GM19328 (cell line): ENCODE data around the gene WDR59.
"Not testable (repeated sequence)": the region's sequence is repeated elsewhere in the genome, so short reads cannot be mapped to it uniquely, and the experiment has no call there.

Experiments
- ATAC-seq: cut with Tn5 transposase; IDR thresholded peaks from one replicate; pipeline ENCODE4 v1.9.1; 2021; ENCODE audit warnings: mild to moderate bottlenecking, moderate library complexity; ENCODE audit not compliant: unreplicated experiment

WDR59 gene

DNA sequence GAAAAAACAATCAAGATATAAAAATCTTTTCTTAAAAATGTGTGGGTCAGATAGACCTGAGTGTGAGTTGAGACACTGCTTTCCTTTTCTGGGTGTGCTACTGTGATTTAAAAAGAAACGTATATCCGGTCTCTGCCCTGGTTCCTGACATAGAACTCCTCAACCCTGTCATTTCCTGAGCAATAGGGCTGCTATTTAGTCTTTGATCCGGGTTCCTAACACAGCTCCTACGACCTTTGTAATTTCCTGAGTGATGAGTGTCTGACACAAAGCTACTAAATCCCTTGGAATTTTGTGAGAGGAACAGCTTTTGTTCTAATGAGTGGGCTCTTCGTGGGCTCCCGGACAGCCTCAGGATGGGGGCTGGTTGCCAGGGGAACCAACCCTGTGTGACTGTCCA lies 116.4 kb downstream of the WDR59 start:
- ATAC-seq, result no peak

DNA sequence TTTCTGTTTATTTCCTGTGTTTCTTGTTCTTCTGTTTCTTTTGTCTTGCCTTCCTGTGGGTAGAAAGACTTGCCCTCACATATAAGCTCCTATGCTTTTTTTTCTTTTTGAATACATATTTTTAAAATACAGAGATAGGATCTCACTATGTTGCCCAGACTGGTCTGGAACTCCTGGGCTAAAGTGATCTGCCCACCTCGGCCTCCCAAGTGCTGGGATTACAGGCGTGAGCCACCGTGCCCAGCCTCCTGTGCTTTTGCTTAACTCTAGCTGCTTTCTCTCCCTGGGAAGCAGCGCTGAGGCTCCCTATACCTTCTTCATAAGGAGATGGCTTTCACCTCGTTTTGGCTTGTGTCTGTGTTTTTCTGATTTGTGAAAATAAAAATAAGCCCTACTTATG lies 116.9 kb downstream of the WDR59 start:
- no peak for ATAC-seq

GRCh38 chr16:74867281-74867849 lies 117.6 kb downstream of the WDR59 start:
- no peak for ATAC-seq

- ATAC-seq, result no peak
Observed at GRCh38 chr16:74865922-74866598, 118.9 kb downstream of the WDR59 start.

DNA sequence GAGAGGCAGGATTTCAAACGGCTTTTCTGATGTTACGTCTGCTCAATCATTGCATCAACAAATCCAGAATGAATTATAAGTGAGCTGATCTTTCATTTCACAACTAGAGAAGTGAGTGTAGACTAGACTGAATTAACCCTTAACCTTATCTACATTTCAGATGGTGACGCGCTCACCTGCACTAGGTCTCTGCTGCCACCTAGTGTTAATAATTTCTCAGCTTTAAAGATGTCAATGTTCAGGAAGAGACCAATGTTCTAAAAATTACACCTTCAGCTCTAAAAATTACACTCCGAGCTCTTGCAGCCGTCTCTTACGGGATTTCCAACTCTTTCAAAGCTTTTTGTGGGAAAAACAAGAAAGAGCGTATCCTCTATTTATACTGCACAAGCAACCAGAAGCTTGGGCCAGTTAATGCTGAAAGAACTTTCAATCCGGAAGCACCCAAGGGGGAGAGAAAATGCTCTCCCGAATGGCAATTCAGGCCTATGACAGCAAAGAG lies 122.1 kb downstream of the WDR59 start:
- no peak for ATAC-seq

DNA sequence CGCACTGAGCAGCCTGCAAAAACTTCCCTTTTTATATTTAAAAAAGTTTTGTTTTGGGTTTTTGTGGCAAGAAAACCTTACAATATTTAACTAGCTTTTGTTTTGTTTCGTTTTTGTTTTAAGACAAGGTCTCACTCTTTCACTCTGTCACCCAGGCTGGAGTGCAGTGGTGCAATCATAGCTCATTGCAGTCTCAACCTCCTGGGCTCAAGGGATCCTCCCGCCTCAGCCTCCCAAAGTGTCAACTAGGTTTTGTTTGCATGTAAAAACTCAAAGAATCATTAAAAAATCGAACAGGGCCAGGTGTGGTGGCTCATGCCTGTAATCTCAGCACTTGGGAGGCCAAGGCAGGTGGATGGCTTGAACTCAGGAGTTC lies 132.4 kb downstream of the WDR59 start:
- no peak for ATAC-seq

- ATAC-seq, result no peak
Observed at GRCh38 chr16:74850027-74850426, 134.9 kb downstream of the WDR59 start.

DNA sequence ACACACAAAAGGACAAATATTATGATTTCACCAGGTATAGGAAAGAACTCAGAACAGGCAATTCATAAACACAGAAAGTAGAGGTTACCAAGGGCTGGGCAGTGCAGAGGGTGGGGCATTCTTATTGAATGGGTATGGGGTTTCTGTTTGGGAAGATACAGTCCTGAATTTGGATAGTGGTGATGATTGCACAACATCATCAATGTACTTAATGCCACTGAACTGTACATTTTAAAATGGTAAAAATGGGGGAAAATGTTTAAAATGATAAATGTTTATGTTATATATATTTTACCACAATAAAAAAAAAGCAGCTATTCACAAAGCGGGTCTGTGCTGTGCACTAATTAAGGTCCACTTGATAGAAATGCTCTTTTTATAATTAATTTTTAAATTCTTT lies 137.7 kb downstream of the WDR59 start:
- no peak for ATAC-seq

DNA sequence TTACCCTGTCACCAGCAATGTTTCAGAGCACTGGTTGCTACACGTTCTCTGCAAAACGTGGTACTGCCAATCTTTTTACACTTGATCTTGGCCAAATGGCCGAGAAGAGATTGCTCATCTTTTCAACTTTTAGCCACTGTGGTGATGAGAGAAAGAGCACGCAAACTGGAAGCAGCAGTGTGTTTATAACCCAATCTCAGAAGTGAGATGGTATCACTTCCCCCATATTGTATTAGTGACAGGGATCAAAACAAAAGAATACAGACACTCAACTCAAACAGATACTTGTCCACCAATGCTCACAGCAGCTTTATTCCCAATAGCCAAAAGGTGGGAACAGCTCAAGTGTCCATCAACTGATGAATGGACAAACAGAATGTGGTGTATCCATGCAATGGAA lies 138.2 kb downstream of the WDR59 start:
- ATAC-seq, result no peak

- ATAC-seq, result no peak
Observed at GRCh38 chr16:74844041-74844980, 140.6 kb downstream of the WDR59 start.

- not testable (repeated sequence) for ATAC-seq
Observed at GRCh38 chr16:74843381-74844035, 141.4 kb downstream of the WDR59 start.

GRCh38 chr16:74842413-74842812 lies 142.5 kb downstream of the WDR59 start:
- ATAC-seq, result no peak

GRCh38 chr16:74841904-74842303 lies 143.0 kb downstream of the WDR59 start:
- no peak for ATAC-seq

DNA sequence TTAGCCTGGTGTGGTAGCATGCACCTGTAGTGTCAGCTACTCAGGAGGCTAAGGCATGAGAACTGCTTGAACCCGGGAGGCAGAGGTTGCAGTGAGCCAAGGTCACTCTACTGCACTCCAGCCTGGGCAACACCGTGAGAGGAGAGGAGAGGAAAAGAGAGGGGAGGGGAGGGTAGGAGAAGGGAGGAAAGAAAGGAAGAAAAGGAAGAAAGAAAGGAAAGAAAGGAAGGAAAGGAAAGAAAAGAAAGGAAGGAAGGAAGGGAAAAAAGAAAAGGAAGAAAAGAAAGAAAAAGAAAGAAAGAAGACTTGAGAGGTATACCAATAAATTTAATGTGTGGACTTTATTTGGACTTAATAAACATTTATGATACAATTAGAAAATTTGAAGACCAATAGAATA lies 143.5 kb downstream of the WDR59 start:
- no peak for ATAC-seq

DNA sequence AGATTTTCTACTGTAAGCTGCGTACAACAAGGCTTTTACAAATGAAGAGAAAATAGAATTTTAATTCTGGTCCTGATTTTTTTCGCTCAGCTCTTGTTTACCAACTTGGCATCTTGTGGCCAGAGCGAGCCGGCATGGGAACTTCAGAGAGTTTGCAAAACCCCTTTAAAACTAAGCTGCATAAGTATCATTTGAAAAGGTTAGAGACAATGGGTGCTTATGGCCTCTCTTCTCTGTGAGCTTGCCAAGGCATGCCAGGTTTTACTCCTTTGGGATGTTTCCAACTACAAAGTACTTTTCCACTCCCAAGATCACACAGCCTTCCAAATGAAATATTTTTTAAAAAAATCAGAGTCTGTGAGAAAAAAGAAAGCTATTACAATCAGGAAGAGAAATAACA lies 147.9 kb downstream of the WDR59 start:
- ATAC-seq, result no peak

DNA sequence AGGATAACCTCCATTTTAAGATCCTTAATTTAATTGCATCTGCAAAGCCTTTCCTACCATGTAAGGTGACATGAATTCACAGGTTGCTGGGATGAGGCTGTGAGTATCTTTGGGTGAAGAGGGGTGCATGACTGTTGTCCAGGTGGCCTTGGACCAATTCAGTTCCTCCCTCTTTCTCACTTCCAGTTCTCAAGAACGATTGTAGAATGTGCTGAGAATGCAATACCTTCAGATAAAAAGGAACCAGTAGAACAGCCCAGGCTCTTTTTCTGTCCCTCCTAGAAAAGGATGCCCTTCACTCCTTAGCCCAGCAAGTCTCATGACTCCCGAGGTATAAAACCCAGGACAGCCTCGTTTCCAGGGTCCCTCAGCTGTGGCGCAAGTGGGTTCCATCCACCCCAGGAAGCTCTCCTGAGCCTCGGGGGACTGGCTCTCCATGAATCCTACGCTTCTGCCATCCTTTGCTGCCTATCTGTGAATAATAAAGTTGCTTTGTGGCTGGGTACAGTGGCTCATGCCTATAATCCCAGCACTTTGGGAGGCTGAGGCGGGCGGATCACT lies 148.7 kb downstream of the WDR59 start:
- ATAC-seq, result no peak

DNA sequence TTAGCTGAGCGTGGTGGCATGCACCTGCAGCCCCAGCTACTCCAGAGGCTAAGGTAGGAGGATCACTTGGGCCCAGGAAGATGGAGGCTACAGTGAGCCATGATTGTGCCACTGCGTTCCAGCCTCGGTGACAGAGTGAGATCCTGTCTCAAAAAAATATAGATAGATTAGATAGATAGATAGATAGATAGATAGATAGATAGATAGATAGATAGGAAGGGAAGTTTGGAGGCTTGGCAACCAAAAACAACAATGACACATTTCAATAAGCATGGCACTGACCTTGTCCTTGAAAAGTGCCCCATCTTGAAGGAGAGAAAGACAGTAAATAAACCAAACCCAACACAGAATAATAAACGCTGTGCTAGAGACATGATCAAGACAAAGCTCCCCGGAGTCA lies 152.7 kb downstream of the WDR59 start:
- ATAC-seq, result no peak

GRCh38 chr16:74831467-74831866 lies 153.5 kb downstream of the WDR59 start:
- no peak for ATAC-seq

DNA sequence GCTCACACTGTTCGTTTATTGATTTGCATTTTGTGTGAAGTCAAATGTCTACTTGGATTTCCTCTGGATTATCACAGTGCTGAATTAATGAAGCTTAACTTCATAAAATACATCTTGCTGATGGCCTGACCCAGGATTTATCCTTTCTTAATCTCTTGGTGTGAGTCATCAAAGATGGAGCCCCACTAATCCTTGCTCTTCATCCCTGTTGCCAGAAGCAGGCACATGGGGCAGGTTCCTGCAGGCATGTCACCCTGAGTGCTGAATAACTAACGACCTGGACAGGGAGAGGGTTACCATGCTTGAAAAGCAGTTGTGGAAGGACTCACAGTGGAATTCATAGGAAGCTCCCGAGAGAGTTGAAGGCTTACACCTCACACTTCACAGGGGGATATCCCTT lies 154.3 kb downstream of the WDR59 start:
- no peak for ATAC-seq

DNA sequence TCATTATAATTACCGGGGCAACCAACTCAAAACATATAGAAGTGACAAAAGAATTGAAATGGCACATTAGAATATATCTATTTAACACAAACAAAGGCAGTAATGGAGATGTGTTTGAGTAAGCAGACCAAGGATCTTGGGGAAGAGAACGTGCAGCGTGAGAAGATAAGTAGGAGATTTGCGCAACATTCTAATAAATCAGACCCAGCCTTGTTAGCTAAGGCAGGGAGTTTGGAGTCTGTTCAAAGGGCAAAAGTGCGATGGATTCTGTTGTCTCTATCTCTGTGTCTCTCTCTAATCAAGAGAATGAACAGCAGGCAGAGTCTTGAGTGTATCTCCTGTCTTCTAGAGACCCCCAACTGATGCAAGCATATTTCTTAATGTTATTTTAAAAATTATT lies 155.3 kb downstream of the WDR59 start:
- no peak for ATAC-seq

- ATAC-seq, result no peak
Observed at GRCh38 chr16:74825941-74826340, 159.0 kb downstream of the WDR59 start.
